HG03045 (cell line): ENCODE data around the gene RPL12.

Experiments
- ATAC-seq: cut with Tn5 transposase; IDR thresholded peaks from one replicate; pipeline ENCODE4 v1.9.1; 2021; ENCODE audit warnings: mild to moderate bottlenecking, moderate library complexity; ENCODE audit not compliant: unreplicated experiment

The RPL12 gene

GRCh38 chr9:127450830-127451607 is at the start of gene RPL12, which contains the start of gene LRSAM1:
TSS of gene RPL12 (minus strand) at chr9:127451406. CDS start at chr9:127451317, 89 bp downstream.
TSS of gene LRSAM1 (plus strand) at chr9:127451510. CDS start at chr9:127454528, 3,018 bp downstream.
- ATAC-seq: peak; percentile 60

- ATAC-seq: no peak
Observed at GRCh38 chr9:127500862-127501261, 49.7 kb upstream of the RPL12 start.

- ATAC-seq: no peak
Observed at GRCh38 chr9:127500399-127500798, 49.2 kb upstream of the RPL12 start.

- no peak for ATAC-seq
Observed at GRCh38 chr9:127498298-127498697, 47.1 kb upstream of the RPL12 start.

GRCh38 chr9:127497656-127498290 is 46.6 kb upstream of the RPL12 start:
- ATAC-seq: no peak

GRCh38 chr9:127496974-127497373 is 45.8 kb upstream of the RPL12 start:
- ATAC-seq: no peak

GRCh38 chr9:127495884-127496555 is 44.8 kb upstream of the RPL12 start:
- ATAC-seq: no peak

- ATAC-seq: no peak
Observed at GRCh38 chr9:127494304-127494702, 43.1 kb upstream of the RPL12 start.

GRCh38 chr9:127493592-127494303 is 42.5 kb upstream of the RPL12 start:
- ATAC-seq: no peak

- no peak for ATAC-seq
Observed at GRCh38 chr9:127492616-127493015, 41.4 kb upstream of the RPL12 start.

- no peak for ATAC-seq
Observed at GRCh38 chr9:127491516-127491915, 40.3 kb upstream of the RPL12 start.

GRCh38 chr9:127490535-127491230 is 39.5 kb upstream of the RPL12 start:
- ATAC-seq: no peak

GRCh38 chr9:127489471-127490115 is 38.4 kb upstream of the RPL12 start:
- ATAC-seq: no peak

GRCh38 chr9:127488946-127489345 is 37.7 kb upstream of the RPL12 start:
- ATAC-seq: no peak

GRCh38 chr9:127485995-127486394 is 34.8 kb upstream of the RPL12 start:
- no peak for ATAC-seq

- ATAC-seq: no peak
Observed at GRCh38 chr9:127482662-127483061, 31.5 kb upstream of the RPL12 start.

- ATAC-seq: no peak
Observed at GRCh38 chr9:127479507-127480081, 28.4 kb upstream of the RPL12 start.

GRCh38 chr9:127474592-127474991 is 23.4 kb upstream of the RPL12 start:
- ATAC-seq: no peak

- ATAC-seq: no peak
Observed at GRCh38 chr9:127473932-127474331, 22.7 kb upstream of the RPL12 start.

GRCh38 chr9:127473501-127473900 is 22.3 kb upstream of the RPL12 start:
- no peak for ATAC-seq
